ENCODE data around the gene THOC5. TPM values are rescaled to one million over a fixed set of nuclear protein-coding genes. Genes with fewer than 3 reads are reported as not detected.

The THOC5 gene
- total RNA-seq, 1 experiment from 2014 or later: 80.6 TPM

DNA sequence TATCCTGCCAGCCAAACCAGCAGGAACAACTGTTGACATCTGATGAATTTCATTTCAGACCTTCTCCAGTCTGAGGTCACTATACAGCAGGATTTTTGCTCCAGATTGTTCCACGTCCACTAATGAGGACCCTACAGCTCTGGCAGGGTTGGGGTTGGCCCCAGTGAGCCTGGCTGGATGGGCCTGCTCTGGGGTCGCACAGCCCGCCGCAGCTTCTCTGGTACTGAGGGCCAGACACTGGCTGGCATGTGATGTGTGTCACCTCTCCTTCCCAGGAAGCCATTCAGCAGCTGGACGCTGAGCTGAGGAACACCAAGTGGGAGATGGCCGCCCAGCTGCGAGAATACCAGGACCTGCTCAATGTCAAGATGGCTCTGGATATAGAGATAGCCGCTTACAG is 68.1 kb downstream of the THOC5 start (continued):
- TF ChIP-seq TCF7L2 (IDR thresholded peaks at IDR 0.05; ENCODE audit: borderline replicate concordance, extremely low read depth, insufficient read depth, insufficient read length) (no peak), SRF (IDR thresholded peaks at IDR 0.05; ENCODE audit: low read depth) (no peak), ZFX (IDR thresholded peaks at IDR 0.05) (no peak), POLR2A (IDR thresholded peaks at IDR 0.05; ENCODE audit: borderline replicate concordance, extremely low read depth, insufficient read depth, insufficient read length) (no peak)
- TF ChIP-seq, protein P1, sequence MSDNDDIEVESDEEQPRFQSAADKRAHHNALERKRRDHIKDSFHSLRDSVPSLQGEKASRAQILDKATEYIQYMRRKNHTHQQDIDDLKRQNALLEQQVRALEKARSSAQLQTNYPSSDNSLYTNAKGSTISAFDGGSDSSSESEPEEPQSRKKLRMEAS (IDR thresholded peaks at IDR 0.05): no peak

DNA sequence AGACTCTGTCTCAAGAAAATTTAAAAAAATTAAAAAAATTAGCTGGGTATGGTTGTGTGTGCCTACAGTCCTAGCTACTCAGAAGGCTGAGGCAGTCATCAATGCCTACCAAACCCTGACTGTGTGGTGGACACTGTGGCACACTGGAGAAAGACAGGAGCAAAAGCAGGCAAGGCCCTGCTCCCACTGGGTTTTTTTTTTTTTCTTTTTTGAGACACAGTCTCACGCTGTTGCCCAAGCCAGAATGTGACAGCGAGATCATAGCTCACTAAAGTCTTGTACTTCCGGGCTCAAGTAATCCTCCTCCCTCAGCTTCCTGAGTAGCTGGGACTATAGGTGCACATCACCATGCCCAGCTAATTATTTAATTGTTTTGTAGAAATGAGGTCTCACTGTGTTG is 68.9 kb downstream of the THOC5 start:
- CTCF ChIA-PET: no interaction called here
- no TSS peak for BruUV-seq (replicated peaks)
- Histone ChIP-seq H3K9me3 (ENCODE audit: control insufficient read depth in 1 of 2, insufficient read depth in 1 of 2, low read depth in 1 of 2, low read length in 2 of 2) (no peaks in the 10 kb centered on the region), H3K36me3 (ENCODE audit: control insufficient read depth in 1 of 2, insufficient read depth in 2 of 2, low read length in 2 of 2) (no peaks in the 10 kb centered on the region), H3K4me1 (ENCODE audit: control insufficient read depth in 1 of 2, insufficient read depth in 2 of 2, low read length in 2 of 2) (peaks cover 0 to 6% of the 10 kb centered on the region in 2 experiments; a peak in 2 of 4 replicates), H3K9me2 (ENCODE audit: insufficient read depth) (no peaks in the 10 kb centered on the region), H3K4me2 (ENCODE audit: low read length) (no peak overlapping the region), H2AFZ (ENCODE audit: low read depth, low read length, poor library complexity, severe bottlenecking) (no peak overlapping the region), H3K27me3 (ENCODE audit: insufficient read depth, low read length) (no peaks in the 10 kb centered on the region), H3K27ac (ENCODE audit: low read depth, low read length) (no peak overlapping the region), H3K4me3 (replicated peaks in 1 of 2; ENCODE audit: low read depth in 1 of 2, low read length in 2 of 2) (no peak overlapping the region), H3K79me2 (ENCODE audit: insufficient read depth, low read length) (no peaks in the 10 kb centered on the region), H4K20me1 (ENCODE audit: insufficient read depth) (no peaks in the 10 kb centered on the region), H3K9ac (ENCODE audit: low read length) (no peak overlapping the region)
- POLR2A ChIA-PET: no interaction called here
- ATAC-seq (no peak), DNase-seq (ENCODE audit: low read depth, low spot score) (no peak)
- TF ChIP-seq ELF1 (IDR thresholded peaks at IDR 0.05; ENCODE audit: borderline replicate concordance, low read depth): no peak
- TF ChIP-seq SP1 (IDR thresholded peaks at IDR 0.05; ENCODE audit: low read depth): no peak
- TF ChIP-seq POLR2A (IDR thresholded peaks at IDR 0.05; ENCODE audit: borderline replicate concordance, extremely low read depth, insufficient read depth, insufficient read length): no peak
- no peak for TF ChIP-seq TCF7L2 (IDR thresholded peaks at IDR 0.05; ENCODE audit: borderline replicate concordance, extremely low read depth, insufficient read depth, insufficient read length)
- TF ChIP-seq CEBPB (IDR thresholded peaks at IDR 0.05; ENCODE audit: low read depth): no peak
- TF ChIP-seq FOSL1 (IDR thresholded peaks at IDR 0.05; ENCODE audit: low read depth): no peak
- no peak for TF ChIP-seq SIN3A (IDR thresholded peaks at IDR 0.05; ENCODE audit: low read depth)
- TF ChIP-seq, protein P2, sequence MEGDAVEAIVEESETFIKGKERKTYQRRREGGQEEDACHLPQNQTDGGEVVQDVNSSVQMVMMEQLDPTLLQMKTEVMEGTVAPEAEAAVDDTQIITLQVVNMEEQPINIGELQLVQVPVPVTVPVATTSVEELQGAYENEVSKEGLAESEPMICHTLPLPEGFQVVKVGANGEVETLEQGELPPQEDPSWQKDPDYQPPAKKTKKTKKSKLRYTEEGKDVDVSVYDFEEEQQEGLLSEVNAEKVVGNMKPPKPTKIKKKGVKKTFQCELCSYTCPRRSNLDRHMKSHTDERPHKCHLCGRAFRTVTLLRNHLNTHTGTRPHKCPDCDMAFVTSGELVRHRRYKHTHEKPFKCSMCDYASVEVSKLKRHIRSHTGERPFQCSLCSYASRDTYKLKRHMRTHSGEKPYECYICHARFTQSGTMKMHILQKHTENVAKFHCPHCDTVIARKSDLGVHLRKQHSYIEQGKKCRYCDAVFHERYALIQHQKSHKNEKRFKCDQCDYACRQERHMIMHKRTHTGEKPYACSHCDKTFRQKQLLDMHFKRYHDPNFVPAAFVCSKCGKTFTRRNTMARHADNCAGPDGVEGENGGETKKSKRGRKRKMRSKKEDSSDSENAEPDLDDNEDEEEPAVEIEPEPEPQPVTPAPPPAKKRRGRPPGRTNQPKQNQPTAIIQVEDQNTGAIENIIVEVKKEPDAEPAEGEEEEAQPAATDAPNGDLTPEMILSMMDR (IDR thresholded peaks at IDR 0.05 in 2 of 3, conservative IDR thresholded peaks at IDR 0.05 in 1 of 3; ENCODE audit: borderline replicate concordance in 1 of 3, insufficient read depth in 1 of 3, low read depth in 2 of 3, low read length in 2 of 3): no peak
- RAD21 ChIA-PET (ENCODE audit: low non-redundant PET in 1 of 2, low total read pairs in 2 of 2, uncharacterized antibody in 2 of 2, unreplicated experiment in 2 of 2): no interaction called here
- intact Hi-C loops (cut with micrococcal nuclease): no loop called here

All from HCT116 (cell line).